Sciatic nerve (tissue), 2 donors: ENCODE data around the gene EPAS1. TPM values are rescaled to one million over a fixed set of nuclear protein-coding genes. Genes with fewer than 3 reads are reported as not detected.

Source experiments
- ATAC-seq: fragments of 200-7000 bp; cut with Tn5 transposase; one replicate; pipeline ENCODE4 v1.9.1; 2020; ENCODE audit warnings: mild to moderate bottlenecking, moderate library complexity
- DNase-seq: peaks from one replicate; pipeline ENCODE4 v3.0.0-alpha.2; 2020; ENCODE audit warnings: low spot score
- intact Hi-C: fragments of 100-400 bp; cut with DNase I; formaldehyde crosslinking; loops from one replicate; pipeline ENCODE4 v1.14.2; 2022
- total RNA-seq: library from RNA; stranded (reverse); fragmentation: NEBNext Ultra II Directional; extraction: Animal tissue kit (Norgen Biotek cat#: 25700); gene quantifications from one replicate; pipeline ENCODE4 v1.2.1, GENCODE V29; 2021
- donor health status: DM: no; HTN: no; CAD: no.
- donor health status: DM: no; HTN: no; CAD: no.

The EPAS1 gene
- total RNA-seq, 1 donor from 2014 or later, result 270 TPM

DNA sequence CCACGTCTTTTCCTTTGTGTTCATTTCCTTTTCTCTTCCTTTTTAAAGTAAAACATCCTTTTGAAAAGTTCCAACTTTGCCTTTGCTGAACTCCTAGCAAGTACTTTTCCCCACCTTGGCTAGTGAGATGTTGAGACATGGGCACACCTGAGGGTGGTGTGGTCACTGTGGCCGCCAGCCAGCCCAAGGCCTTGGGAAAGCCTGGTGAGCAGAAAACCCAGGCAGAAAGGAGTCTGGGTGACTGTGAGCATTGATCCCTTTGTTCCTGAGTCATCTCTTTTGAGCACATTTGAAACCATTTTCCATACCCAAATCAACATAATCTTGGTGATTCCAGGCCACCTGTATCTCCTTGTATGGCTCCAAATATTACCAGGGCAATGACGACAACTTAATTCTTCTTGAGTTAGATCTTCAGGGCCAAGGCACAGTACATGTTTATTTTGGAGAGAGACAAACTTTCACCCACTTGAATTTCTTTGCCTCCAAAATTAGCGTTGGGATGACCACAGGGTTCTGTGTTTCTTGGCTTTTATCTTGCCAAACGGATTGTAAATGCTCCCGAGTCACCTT is 14.5 kb downstream of the EPAS1 start:
- DNase-seq (no peak), ATAC-seq (peak; percentile 30)
- intact Hi-C loops, result no loop called here

DNA sequence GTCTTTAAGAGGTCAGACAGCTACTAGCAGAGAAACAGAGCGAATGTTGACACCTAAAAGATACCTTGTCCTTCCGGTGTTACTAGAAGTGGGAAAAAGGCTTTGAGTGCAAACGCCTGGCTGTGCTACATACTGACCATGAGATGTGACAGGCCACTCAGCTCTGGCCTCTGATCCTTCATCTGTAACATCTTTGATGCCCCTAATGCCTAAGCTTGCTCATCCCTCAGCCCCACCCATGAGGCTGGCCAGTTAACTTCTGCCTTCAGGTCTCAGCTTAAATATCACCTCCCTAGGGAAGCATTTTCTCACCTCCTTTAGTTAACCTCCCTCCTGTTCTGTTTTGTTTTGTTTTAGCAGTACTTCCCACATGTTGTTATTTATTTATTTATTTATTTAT is 15.9 kb downstream of the EPAS1 start:
- intact Hi-C loops, result no loop called here
- no peak for DNase-seq
- no peak for ATAC-seq

DNA sequence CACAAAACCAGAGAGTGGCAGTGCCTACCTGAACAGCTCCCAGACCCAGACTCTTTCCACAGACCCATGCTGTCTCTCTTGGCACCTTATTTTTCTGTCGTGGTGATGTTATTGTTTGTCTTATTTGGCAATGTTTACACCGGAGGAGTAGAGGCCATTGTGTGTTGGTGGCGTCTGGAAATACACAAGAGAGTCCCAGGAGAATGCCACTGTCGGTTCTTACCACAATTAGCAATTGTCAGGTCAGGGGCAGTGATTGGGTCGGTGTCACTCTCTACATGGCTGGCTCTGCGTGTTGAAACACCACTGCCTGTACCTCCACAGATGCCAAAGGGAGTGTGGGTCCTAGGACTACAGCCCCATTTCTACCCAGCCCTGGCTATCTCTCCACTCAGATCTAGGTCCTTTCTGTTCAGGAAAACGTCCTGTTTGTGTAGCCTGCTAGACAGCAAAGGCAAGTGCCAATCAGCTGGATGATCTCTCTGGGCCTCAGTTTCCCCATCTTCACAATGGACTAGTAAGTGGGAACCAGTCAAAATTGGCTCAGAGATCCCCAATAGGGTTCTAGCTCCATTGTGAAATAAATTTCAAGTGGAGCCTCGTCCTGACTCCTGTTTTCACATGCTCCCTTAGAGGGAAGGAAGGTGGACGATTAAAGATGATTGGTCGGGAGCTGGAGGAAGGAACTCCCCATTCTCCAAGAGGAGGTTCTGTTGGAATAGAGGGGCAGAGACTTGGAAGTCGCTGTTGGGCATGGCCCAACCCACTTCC is 17.0 kb downstream of the EPAS1 start:
- intact Hi-C loops, result no loop called here
- ATAC-seq (no peak), DNase-seq (no peak)

DNA sequence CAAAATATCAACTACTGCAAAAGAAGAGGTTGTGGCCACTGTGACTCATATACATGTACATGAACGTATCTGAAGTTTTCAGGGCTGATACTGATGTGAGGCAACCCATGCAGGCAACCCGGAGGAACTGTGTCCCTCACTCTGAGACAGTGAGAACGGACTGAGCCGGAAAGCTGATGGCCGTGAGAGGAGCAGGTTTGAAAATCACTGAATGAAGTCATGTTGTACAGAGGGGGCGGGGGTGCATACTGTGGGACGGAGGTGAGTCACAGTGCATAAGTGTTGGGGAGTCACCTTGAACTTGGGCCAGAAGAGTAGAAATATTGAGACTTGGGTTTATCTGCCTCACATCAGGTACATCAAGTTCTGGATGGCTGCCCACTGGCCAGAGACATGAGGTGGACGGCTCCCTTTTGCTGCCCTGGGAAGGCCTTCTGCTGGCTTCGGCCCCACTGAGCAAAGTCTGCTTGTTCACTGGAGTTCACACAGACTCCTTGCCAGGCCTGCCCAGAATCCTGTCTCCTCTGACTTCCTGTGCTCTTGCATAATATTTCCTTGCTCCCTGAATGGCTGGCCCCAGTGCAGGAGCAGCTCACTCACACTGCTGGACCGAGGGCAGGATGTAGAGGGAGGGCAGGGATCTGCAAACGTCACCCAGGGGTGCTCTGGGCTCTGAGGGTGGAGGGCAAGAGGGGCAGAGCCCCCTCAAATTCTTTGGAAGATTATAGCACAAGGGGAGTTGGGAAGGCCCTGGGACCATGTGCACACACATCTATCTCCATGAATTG is 18.1 kb downstream of the EPAS1 start:
- intact Hi-C loops, result no loop called here
- peak; percentile 94 for ATAC-seq
- DNase-seq, result peak; percentile 84

DNA sequence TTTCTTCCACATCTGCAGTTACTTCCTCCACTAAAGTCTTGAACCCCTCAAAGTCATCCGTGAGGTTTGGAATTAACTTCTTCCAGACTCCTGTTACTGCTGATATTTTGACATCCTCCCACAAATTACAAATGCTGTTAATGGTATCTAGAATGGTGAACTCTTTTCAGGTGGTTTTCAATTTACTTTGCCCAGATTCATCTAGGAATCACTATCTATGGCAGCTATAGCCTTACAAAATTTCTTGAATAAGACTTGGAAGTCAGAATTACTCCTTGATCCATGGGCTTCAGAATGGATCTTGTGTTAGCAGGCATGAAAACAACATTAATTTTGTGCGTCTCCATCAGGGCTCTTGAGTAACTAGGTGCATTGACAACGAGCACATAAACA is 19.9 kb downstream of the EPAS1 start:
- intact Hi-C loops, result no loop called here
- ATAC-seq (no peak), DNase-seq (no peak)

DNA sequence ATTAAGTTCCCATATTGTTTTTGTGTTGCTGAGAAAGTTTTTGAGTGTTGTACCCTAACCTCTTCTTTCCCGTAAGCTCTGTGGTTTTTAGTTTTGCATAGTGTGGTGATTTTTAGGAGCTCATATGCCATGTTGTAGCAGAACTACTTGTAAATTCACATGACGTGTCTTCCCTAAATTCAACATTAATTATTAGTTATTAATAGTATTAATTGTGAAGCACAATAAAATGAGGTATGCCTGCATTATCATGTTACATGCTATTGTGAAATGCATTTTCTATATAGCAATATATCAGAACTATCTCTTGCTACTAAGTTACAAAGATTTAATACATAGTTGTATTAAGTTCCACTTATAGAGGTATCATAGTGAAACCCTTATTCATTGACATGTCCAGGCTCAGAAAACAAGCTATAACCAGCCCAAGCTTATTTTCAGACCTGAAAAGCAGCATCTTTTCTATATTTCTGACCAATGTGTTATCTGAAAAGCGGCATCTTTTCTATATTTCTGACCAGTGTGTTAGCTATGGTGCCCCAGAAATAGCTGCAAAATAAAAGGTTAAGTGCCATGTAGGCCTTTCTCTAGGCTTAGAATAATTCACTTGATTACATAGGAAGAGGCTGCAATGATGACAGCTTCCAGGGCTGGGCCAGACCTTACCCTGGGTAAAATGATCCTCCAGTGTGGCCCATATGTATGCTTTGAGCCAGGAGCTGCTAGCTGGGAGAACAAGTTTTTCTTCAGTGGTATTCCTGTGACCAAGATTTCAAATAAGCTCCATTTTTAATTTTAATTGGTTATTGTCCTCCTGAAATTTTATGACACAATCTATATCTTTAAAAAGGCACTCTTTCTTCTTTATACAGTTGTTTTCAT is 21.6 kb downstream of the EPAS1 start:
- intact Hi-C loops, result no loop called here
- no peak for ATAC-seq
- no peak for DNase-seq

DNA sequence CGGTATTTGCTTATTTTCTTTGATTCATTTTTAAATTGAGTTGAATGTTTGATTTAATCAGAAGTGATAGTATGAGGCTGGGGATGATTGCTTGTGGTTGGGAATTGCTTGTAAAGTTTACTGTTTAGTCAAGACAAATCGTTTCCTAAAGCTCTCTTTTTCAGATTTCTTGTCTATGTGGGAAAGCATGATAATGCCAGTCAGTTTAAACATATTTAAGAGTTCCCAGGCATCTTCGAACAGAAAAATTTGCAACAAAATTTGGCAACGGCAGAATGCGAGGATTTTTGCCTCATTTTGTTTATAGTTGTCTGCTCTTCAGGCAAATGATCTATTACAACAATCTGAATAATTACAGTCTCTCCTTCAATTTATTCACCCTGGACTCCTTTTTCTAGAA is 22.5 kb downstream of the EPAS1 start:
- intact Hi-C loops, result no loop called here
- ATAC-seq, result no peak
- DNase-seq, result no peak

DNA sequence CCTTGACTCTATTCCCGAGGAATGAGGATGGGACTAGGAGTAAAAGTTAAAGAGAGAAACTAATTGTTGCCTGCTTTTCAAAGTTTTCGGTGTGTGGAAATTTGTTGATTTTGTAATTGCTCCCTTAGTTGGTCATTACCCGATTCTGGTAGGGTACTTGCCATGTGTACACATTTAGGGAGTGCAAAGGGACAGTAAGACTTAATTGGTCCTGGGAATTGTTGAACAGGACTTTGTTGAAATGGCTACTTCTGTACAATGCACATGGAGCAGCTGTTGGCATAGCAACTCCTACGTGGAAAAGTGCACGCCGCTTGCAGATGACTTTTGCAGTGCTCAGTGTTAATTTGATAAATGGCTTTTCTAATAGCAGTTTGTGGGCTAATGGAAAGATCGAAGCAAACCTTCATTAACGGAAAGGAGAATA is 22.9 kb downstream of the EPAS1 start:
- ATAC-seq (no peak), DNase-seq (no peak)
- intact Hi-C loops, result no loop called here

DNA sequence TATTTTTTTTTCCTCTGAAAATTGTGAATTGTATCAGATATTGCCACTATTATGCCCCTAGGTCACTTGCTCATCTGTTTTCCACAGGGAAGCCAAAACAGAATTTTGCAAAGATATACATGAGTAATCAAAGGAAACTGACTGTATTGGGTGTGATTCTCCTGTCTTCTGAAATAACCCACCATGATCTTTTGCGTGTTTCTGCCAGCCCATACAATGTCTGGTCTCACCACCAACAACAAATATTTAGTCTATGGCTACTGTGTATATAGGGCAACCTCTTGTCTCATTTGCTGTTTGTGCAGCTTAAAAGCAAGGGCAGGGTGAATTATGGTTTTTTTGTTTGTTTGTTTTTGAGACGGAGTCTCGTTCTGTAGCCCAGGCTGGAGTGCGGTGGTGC is 26.5 kb downstream of the EPAS1 start:
- intact Hi-C loops, result no loop called here
- ATAC-seq, result no peak
- DNase-seq, result no peak

DNA sequence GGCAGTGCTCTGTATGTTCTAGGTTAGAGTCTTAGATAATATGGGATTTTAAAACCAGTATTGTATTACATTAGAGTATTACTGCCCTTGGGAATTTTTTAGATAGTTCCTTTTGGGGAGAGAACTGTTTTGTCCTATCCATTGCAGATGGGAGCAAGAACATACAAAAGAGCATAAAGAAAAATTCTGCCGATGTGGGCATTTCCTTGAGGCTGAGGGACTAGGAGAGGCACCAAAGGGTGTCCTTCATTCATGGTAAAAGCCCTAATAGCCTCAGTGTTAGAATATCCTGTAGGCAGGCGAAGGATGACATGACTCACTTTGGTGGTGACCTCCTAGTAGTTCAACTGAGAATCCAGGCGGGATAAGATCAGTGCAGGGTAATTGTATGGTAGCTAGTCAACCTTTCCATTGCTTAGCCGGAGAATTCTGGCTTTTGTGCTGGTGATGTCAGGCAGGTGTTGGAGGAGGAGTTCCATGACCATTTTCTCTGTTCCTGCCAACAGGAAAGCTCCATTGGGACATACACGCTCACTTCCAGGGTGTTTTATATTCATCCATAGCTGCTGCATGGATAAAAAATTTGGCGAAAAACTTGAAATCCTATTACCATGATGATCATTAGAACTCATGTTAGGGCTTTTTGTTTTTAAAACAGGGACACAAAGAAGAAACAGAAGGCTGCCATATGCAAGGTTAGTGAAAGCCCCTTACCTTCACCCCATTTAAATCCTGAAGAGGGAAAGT is 28.1 kb downstream of the EPAS1 start:
- no peak for ATAC-seq
- intact Hi-C loops, result no loop called here
- DNase-seq, result no peak

DNA sequence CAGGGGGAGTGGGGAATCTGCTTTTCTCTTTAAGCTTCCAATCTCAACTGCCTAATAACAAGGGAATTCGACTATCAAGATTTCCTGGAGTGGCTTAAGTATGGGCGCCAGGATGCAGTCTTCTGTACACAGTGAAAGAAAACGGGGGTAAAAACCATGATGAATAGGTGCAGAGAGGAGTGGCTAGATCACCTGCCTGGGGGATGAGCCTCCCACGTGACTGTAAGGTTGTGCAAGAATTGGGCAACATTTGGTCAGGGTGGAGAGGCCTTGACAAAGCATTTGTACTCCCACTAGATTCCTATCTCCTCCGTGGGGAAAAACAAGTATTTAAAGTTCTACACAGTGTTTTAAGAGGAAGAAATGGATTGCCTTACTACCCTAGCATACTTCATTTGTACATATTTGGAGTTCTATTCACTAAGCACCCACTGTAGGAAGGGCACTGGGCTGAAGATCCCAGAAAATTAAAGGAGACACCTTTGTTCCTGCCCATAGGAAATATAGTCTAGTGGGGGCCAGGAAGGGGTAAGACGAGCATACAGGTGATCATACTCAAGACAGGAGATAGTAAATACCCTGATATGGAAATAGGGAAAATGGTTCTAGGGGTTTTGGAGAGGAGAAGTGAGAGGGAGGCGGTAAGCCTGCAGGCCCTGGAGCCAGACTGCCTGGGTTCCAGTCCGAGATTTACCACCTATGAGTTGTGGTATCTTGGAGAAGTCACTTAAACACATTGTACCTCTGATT is 29.2 kb downstream of the EPAS1 start:
- DNase-seq (no peak), ATAC-seq (peak; percentile 35)

DNA sequence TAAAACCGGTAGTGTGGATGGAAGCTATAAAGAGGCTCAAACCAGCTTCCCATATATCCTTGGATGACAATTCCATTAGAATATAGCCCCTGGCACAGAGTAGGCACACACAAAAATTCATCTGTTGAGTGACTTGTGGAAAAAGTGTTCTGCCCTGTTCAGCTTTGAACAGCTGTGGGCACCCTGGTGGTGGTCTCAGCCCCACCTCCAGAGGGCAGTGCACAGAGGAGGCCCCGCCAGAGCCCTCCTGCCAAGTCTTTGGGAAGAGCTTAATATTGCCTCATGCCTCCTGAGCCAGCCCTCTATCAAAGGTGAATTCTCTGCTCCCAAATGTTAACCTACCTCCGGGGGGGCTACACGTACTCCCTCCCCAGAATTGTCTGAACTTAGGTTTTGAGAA is 30.4 kb downstream of the EPAS1 start:
- DNase-seq (no peak), ATAC-seq (no peak)
- intact Hi-C loops, result no loop called here

More for the DNA sequence above, 29.2 kb downstream of the EPAS1 start:
- intact Hi-C loops, result no loop called here

DNA sequence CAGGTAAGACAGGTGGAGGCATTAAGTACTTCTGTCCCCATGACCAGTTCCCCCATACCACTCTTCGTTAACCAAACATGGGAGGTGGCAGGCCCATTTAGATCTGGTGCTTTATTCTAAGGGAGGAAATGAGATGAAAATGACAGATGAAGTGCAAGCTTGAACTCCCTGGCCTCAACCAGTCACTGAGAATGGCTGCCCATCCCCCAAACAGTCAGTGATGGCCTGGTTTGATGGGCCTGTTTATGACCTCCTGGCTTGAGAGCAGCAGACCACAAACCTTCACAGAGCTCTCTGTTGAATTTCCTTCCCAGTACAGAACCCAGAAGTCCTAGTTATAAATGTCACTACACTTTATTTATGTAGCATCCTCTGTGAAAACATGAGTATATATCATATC is 31.1 kb downstream of the EPAS1 start:
- intact Hi-C loops, result no loop called here
- ATAC-seq (no peak), DNase-seq (no peak)

DNA sequence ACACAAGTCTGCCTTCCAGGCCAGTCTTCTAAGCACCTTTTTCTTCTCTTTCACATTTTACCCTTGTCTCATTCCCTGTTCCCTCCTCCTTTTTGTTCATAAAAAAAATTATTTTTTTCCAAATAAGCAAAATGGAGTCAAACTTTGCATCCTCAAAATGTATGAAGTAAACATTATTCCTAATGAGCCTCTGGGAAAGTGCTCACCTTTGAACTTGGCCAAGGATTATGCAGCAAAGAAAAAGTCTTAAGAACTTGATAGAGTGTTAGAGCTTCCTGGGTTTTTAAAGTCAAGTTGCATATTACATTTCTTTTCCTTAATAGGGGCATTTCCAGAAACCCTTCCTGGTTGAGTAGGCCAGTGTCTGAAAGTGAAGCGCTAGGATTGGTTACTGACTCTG is 31.6 kb downstream of the EPAS1 start:
- ATAC-seq, result no peak
- DNase-seq, result no peak
- intact Hi-C loops, result no loop called here

DNA sequence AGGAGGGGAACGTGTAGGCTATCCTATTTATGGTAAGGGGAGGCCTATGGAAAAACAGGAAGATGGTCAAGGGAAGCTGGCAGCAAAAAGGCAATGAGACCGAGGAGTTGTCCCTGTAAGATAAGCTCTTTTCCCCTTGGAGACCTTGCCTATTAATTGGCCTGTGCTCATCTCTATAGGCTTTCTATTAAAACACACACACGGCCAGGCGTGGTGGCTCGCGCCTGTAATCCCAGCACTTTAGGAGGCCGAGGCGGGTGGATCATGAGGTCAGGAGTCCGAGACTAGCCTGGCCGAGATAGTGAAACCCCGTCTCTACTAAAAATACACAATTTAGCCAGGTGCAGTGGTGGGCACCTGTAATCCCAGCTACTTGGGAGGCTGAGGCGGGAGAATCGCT is 32.1 kb downstream of the EPAS1 start:
- no peak for ATAC-seq
- intact Hi-C loops, result no loop called here
- no peak for DNase-seq

DNA sequence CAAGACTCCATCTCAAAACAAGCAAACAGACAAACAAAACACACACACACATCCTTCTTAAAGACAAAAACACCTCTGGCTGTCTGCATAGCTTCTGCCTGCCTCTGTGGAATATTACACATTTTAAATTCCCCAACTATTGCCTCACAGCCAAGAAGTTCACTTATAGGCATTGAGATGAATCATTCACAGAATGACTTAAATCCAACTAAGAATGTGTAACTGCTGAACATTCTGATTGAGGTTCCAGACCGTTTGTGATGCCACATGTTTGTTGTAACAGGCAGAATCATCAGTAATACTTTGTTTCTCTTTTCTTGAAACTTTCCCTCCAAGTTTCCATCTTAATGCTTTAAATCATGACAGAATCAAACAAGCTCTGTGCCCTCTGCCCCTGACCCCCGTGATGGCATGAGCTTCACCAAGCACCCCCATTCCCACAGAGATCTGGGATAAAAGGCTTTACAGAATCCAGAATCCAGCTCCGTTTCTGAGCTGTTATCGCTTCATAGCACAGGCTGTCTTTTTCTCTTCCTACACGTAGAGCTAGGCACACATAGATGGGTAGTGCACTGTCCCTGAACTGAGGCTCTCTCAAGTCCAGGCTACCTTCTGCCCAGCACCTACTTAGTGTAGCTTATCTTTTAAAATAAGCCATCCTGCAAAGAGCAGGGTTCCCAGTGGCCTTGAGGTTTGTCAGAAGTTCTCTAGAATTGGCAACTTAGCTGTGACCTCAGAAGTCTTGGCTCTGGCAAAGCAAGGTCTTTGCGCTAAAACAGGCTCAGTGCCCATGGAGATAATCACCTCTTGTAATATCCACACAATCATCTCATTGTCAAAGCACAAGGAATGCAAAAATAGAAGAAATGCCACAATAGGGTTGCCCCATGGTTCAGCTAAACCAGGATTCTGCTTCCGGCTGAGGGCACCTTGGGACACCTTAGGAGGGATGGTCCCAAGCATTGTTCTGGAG is 32.9 kb downstream of the EPAS1 start:
- peak; percentile 8 for ATAC-seq
- DNase-seq, result no peak
- intact Hi-C loops, result no loop called here
